ENCODE data around the gene PRAME.

- TF ChIP-seq CTCF (conservative IDR thresholded peaks at IDR 0.05; ENCODE audit: low read length) (no peak), EZH2phosphoT487 (IDR thresholded peaks at IDR 0.05; ENCODE audit: borderline replicate concordance) (no peak)
Observed at GRCh38 chr22:22519591-22519990, 39.5 kb downstream of the PRAME start.
